PC-9 (cell line): Measurements from ENCODE around the gene MAN1C1.

Experiments
- CTCF ChIP-seq: fragments of 200-600 bp; sonication (generic); conservative IDR thresholded peaks from 2 replicates; pipeline ENCODE4 v1.6.1; 2017; ENCODE audit warnings: mixed run types, antibody characterized with exemption, mild to moderate bottlenecking, moderate library complexity
- EZH2 ChIP-seq: fragments of 200-600 bp; sonication (generic); IDR thresholded peaks from 2 replicates; pipeline ENCODE4 v1.8.0; 2017; ENCODE audit warnings: antibody characterized with exemption, low read depth

- no peak for TF ChIP-seq CTCF
- TF ChIP-seq EZH2, result no peak
These were observed 146.9 kb downstream of the MAN1C1 start for GRCh38 chr1:25763493-25763892.
